GM06990 (cell line): Measurements from ENCODE around the gene PAM16.

Source experiments
- DNase-seq: peaks from one replicate; pipeline ENCODE4 v3.0.0-alpha.2; 2011; ENCODE audit not compliant: insufficient read length; ENCODE audit errors: extremely low read depth
- H3K27me3 ChIP-seq: replicated peaks from 2 replicates; pipeline ENCODE4 v1.6.0; 2011; ENCODE audit warnings: low read length; ENCODE audit not compliant: control insufficient read depth, insufficient read depth
- H3K36me3 ChIP-seq: 2 replicates; pipeline ENCODE4 v1.5.1; 2011; ENCODE audit warnings: low read length; ENCODE audit not compliant: control insufficient read depth, insufficient read depth
- H3K4me3 ChIP-seq: replicated peaks from 2 replicates; pipeline ENCODE4 v1.5.1; 2011; ENCODE audit warnings: low read depth, mild to moderate bottlenecking, control low read depth, low read length
- TF ChIP-seq, protein P1 (sequence below): IDR thresholded peaks from 2 replicates; pipeline ENCODE4 v1.5.1; 2011; ENCODE audit warnings: low read length, control low read depth, mild to moderate bottlenecking, inconsistent platforms; ENCODE audit not compliant: insufficient read depth, poor library complexity, severe bottlenecking

Gene PAM16

DNA sequence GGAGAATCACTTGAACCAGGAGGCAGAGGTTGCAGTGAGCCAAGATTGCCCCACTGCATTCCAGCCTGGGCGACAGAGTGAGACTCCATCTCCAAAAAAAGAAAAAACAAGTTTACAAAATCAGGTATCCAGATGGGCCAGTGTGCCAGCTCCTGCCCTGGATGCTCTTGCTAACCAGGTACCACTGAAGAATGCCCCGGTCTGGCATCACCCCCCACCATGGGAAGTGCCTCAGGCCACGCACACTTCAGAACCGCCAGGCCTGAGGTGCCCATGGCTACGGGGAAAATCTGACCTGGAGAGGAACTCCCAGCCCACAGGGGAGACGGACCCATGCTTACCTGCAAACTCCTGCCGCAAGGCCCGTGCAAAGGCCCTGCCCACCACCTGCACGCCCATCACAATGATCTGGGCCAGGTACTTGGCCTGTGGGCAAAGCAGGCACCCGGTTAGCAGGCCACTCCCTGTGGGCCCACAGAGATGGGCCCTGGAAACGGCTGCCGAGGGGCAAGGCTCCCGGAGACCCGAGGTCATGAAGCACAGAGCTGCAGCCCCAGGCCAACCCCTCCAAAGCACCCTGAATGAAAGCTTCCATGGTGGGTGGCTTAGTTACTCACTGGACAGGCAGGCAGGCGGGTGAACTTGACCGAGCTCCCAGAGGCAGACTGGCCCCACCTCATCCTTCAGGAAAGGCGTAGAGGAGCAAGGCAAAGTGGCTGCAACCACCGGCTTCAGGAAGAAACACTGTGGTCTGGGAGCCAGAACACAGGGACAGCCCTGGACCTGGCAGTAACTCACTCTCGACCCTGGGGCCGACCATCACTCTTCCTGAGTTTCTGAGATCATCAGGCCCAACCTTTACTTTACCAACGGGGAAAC lies 8.0 kb downstream of the PAM16 start:
- TF ChIP-seq, protein P1, sequence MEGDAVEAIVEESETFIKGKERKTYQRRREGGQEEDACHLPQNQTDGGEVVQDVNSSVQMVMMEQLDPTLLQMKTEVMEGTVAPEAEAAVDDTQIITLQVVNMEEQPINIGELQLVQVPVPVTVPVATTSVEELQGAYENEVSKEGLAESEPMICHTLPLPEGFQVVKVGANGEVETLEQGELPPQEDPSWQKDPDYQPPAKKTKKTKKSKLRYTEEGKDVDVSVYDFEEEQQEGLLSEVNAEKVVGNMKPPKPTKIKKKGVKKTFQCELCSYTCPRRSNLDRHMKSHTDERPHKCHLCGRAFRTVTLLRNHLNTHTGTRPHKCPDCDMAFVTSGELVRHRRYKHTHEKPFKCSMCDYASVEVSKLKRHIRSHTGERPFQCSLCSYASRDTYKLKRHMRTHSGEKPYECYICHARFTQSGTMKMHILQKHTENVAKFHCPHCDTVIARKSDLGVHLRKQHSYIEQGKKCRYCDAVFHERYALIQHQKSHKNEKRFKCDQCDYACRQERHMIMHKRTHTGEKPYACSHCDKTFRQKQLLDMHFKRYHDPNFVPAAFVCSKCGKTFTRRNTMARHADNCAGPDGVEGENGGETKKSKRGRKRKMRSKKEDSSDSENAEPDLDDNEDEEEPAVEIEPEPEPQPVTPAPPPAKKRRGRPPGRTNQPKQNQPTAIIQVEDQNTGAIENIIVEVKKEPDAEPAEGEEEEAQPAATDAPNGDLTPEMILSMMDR, result no peak
- DNase-seq, result no peak
- H3K36me3 ChIP-seq, result peaks cover 25% of the 10 kb centered on the region
- H3K4me3 ChIP-seq, result no peak overlapping the region
- no peaks in the 10 kb centered on the region for H3K27me3 ChIP-seq

DNA sequence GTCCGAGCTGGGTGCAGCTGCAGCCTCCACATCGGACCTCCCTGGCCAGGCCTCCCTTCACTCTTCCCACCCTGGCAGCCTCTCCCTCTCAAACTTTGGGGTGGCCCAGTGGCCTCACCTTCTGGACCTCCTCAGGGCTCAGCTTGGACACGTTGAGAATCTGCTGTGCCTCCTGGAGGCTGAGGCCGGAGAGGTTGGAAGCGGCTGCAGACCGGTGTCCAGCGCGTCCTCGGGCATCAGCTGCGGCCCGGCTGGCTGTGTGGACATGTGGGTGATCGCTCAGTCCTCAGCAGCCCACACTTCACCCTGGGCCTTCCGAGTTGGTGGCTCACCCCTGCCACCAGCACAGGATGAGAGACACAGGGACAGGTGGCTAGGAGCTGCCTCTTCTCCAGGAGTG lies 9.9 kb downstream of the PAM16 start:
- TF ChIP-seq, protein P1, result no peak
- Histone ChIP-seq H3K27me3 (no peaks in the 10 kb centered on the region), H3K36me3 (peaks cover 20% of the 10 kb centered on the region), H3K4me3 (no peak overlapping the region)
- no peak for DNase-seq

DNA sequence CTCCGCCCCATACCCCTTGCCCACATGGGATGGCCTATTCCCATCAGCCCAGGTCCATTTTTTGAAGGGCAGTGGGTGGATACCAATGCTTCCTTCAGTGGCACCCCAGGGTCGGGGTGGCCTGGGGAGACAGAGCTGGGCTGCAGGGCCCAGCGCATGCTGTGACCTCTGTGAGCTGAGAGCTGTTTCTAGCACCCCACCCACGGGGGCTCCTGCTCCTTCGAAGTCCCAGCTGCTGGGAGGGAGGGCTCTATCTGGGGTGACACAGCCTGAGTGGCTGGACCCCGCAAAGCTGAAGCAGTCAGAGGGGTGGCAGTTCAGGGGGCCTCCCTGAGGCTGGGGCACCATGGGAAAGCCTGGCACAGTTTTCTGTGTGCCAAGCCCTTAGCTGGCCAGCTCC lies 10.7 kb downstream of the PAM16 start:
- no peak for DNase-seq
- Histone ChIP-seq H3K4me3 (no peak overlapping the region), H3K36me3 (peaks cover 20% of the 10 kb centered on the region), H3K27me3 (no peaks in the 10 kb centered on the region)
- TF ChIP-seq, protein P1, result no peak

GRCh38 chr16:4339909-4340308 lies 11.2 kb downstream of the PAM16 start:
- TF ChIP-seq, protein P1, result no peak
- no peaks in the 10 kb centered on the region for H3K27me3 ChIP-seq
- DNase-seq, result no peak
- H3K36me3 ChIP-seq, result peaks cover 20% of the 10 kb centered on the region
- no peak overlapping the region for H3K4me3 ChIP-seq

DNA sequence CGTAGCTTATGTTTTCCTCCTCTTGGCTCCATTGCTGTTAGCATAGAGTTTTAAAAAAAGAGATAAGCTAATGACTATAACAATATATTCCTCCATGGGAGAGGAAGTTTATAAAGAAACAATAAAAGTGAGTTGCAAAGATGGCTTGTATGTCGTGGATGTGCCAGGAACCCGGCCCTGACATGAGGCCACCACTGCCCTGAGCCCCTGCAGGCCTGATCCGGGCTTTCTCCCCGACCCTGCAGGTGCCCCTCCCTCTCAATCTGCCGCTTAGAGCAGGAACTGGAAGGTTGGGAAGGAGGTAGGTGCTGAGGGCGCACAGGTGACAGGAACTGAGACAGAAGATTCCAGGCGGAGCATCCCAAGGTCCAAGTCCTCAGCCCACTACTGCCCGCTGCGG lies 11.7 kb downstream of the PAM16 start:
- TF ChIP-seq, protein P1, result no peak
- Histone ChIP-seq H3K36me3 (peaks cover 20% of the 10 kb centered on the region), H3K4me3 (no peak overlapping the region), H3K27me3 (no peaks in the 10 kb centered on the region)
- no peak for DNase-seq
